ENCODE results near the gene RAP1A.

The RAP1A gene

DNA sequence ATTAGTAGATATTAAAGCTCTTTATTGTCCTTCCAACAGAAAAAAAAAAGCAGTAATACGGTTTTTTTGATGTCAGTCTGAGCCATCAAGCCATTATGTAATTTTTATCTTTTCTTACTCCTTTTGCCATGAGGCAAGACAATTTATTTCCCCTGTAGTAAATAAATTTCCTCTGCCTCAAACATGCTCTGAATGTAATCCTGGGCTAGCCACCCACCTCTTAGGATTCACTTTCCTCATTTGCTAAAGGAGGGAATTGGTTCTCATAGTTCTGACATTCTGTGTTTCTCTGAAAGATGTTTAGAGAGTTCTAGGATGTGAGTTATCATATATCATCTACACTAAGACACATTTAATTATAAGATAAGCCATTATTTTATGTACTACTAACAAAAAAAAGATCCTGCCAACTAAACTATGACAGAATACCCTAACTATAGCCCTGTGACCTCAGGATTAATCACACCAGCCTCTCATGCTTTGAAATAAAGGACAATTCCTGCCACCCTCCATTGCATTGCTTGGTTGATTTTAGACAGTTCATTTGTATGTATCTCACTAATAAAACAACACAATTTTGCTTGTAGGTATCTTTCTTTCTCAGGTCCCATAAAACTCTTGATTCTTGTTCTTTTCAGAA, 34.0 kb upstream of the RAP1A start:
- TF ChIP-seq, protein P1, sequence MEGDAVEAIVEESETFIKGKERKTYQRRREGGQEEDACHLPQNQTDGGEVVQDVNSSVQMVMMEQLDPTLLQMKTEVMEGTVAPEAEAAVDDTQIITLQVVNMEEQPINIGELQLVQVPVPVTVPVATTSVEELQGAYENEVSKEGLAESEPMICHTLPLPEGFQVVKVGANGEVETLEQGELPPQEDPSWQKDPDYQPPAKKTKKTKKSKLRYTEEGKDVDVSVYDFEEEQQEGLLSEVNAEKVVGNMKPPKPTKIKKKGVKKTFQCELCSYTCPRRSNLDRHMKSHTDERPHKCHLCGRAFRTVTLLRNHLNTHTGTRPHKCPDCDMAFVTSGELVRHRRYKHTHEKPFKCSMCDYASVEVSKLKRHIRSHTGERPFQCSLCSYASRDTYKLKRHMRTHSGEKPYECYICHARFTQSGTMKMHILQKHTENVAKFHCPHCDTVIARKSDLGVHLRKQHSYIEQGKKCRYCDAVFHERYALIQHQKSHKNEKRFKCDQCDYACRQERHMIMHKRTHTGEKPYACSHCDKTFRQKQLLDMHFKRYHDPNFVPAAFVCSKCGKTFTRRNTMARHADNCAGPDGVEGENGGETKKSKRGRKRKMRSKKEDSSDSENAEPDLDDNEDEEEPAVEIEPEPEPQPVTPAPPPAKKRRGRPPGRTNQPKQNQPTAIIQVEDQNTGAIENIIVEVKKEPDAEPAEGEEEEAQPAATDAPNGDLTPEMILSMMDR (IDR thresholded peaks at IDR 0.05; ENCODE audit: insufficient read depth, low read length, poor library complexity, severe bottlenecking): no peak

DNA sequence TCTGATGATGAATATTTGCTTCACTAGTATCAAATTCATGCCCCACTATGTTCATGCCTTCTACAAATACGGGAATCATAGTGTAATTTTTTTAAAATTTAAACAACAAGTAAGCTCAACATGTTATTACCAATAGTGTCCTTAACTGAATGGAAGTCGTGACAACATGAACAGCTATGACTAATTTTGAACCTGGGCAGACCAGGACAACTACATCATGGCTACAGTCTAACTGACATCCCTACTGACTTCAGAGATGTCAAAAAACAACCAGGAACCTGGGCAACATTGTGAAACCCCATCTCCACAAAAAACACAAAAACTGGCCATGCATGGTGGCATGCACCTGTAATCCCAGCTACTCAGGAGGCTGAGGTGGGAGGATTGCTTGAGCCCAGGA, 33.5 kb upstream of the RAP1A start:
- Histone ChIP-seq H3K36me3 (ENCODE audit: control insufficient read depth, insufficient read depth, low read length) (no peaks in the 10 kb centered on the region), H3K4me3 (replicated peaks; ENCODE audit: low read depth, low read length) (no peak overlapping the region), H3K27me3 (replicated peaks; ENCODE audit: control insufficient read depth, insufficient read depth, low read length) (no peaks in the 10 kb centered on the region)
- TF ChIP-seq, protein P1 (IDR thresholded peaks at IDR 0.05; ENCODE audit: insufficient read depth, low read length, poor library complexity, severe bottlenecking): no peak
- DNase-seq (ENCODE audit: extremely low read depth, insufficient read length): no peak

More for the DNA sequence above, 34.0 kb upstream of the RAP1A start:
- H3K36me3 ChIP-seq (ENCODE audit: control insufficient read depth, insufficient read depth, low read length): no peaks in the 10 kb centered on the region
- no peak for DNase-seq (ENCODE audit: extremely low read depth, insufficient read length)
- no peak overlapping the region for H3K4me3 ChIP-seq (replicated peaks; ENCODE audit: low read depth, low read length)
- no peaks in the 10 kb centered on the region for H3K27me3 ChIP-seq (replicated peaks; ENCODE audit: control insufficient read depth, insufficient read depth, low read length)

DNA sequence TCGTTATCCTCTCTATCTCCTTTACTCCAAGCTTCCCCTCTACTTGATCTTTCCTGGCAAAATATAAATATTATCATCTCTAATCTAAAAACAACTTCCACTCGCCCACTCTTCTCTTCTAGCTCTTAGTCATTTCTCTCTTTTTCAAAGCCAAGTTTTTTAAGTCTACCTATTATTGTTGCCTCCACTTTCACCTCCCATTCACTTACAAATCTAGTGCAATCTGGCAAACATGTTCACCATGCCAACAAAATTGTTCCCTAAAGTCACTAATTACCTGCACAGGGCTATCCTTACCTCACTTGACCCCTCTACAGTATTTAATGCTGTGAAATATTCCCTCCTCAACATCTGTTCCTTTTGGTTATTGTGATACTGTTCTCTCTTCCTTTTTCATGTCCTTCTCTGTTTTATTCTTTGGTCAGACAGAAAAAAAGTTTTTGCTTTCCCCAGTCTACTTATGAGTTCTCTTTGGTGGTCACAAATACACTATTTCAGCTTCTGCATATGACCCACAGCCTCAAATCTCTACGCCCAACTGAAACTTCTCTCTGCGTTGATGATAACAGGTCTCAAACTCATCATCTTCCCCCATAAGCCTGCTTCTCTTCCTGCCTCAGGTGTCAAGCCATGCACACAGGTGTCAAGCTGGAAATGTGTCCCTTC, 31.9 kb upstream of the RAP1A start:
- DNase-seq (ENCODE audit: extremely low read depth, insufficient read length): no peak
- Histone ChIP-seq H3K27me3 (replicated peaks; ENCODE audit: control insufficient read depth, insufficient read depth, low read length) (no peaks in the 10 kb centered on the region), H3K4me3 (replicated peaks; ENCODE audit: low read depth, low read length) (no peak overlapping the region), H3K36me3 (ENCODE audit: control insufficient read depth, insufficient read depth, low read length) (no peaks in the 10 kb centered on the region)
- TF ChIP-seq, protein P1 (IDR thresholded peaks at IDR 0.05; ENCODE audit: insufficient read depth, low read length, poor library complexity, severe bottlenecking): no peak

DNA sequence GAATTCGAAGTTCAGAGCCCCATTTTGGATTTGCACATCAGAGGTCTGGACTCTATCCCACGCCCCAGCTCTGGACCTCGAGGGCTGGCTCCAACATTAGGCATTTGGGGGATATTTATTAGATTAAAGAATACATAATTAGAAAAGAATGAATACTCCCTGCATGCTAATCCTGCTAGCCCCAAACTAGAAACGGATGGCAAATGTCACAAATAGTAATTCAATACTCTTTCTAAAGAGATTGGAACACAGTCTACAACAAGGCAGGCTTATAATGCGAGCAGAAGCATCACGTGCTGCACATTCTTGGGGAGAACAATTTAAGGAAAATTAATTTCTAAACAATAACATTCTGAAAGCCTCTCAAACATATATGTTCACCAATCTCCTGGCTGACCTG, 27.7 kb upstream of the RAP1A start:
- TF ChIP-seq, protein P1 (IDR thresholded peaks at IDR 0.05; ENCODE audit: insufficient read depth, low read length, poor library complexity, severe bottlenecking): no peak
- H3K36me3 ChIP-seq (ENCODE audit: control insufficient read depth, insufficient read depth, low read length): no peaks in the 10 kb centered on the region
- H3K4me3 ChIP-seq (replicated peaks; ENCODE audit: low read depth, low read length): no peak overlapping the region
- H3K27me3 ChIP-seq (replicated peaks; ENCODE audit: control insufficient read depth, insufficient read depth, low read length): no peaks in the 10 kb centered on the region
- DNase-seq (ENCODE audit: extremely low read depth, insufficient read length): no peak

DNA sequence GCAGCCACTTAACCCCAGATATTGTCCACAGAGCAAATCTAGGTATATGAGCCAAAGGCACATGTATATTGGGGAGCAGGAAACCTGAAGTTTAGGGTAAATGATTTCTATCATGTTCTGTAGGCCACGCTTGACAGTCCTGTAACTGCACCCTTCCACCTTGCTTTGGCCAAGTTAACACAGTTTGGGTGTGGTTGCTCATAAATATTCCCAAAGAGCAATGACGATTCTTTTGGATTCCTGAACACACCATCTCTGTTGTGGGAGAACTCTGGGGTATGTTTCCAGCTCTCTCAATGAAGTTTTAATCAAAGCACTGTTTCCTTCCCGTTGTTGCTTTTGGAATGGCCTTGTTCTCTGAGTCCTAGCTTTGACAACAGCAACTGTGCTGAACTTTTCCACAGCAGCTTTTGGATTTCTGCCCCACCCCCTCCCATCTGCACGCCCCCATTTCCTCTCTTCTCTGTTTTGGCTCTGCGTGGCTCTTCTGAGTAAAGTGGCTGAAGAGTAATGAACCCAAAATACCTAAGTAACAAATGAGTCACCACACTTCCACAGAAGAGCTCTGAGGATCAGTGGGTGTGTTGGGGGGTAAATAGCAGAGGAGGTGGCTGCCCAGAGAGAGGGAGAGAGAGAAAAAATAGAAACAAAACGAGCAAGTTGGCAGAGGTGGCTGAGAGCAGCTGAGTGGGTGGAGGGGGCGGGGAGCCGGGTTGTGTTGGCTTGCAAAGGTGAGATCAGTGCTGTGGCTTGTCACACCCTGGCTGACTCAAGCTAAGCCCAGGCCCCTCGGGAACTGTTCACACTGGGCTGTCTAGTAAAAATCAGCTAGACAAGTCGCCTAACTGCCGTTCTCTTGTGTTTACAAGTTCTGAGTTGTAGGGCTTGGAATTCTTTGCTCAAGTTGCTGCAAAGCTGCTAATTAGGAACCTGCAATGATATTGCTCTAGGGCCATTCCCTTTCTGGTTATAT, 26.9 kb upstream of the RAP1A start:
- H3K4me3 ChIP-seq (replicated peaks; ENCODE audit: low read depth, low read length): peak overlapping the region; percentile 1; the same call in 1 of the 2 replicates
- DNase-seq (ENCODE audit: extremely low read depth, insufficient read length): peak; percentile 93
- TF ChIP-seq, protein P1 (IDR thresholded peaks at IDR 0.05; ENCODE audit: insufficient read depth, low read length, poor library complexity, severe bottlenecking): no peak
- no peaks in the 10 kb centered on the region for H3K27me3 ChIP-seq (replicated peaks; ENCODE audit: control insufficient read depth, insufficient read depth, low read length)
- no peaks in the 10 kb centered on the region for H3K36me3 ChIP-seq (ENCODE audit: control insufficient read depth, insufficient read depth, low read length)
